Kidney (tissue), 14 donors: ENCODE data around the gene ATG3. TPM values are rescaled to one million over a fixed set of nuclear protein-coding genes. Genes with fewer than 3 reads are reported as not detected.

ENCODE experiments used
- DNase-seq, 5 donors: peaks; one replicate each; pipeline ENCODE4 v3.0.0-alpha.2; 2013 to 2020
- FAIRE-seq: peaks from 2 replicates; lab custom pipeline; 2012; peaks lifted over from hg19 to GRCh38; lab: Jason Lieb, UNC
- H3K27ac ChIP-seq, 2 donors: one replicate each; pipeline ENCODE4 v1.7.0; 2013; ENCODE audit warnings: low read depth in 2 of 2, low read length in 2 of 2, inconsistent platforms in 1 of 2
- H3K27me3 ChIP-seq: one replicate; pipeline ENCODE4 v1.7.1; 2013; ENCODE audit warnings: low read length, inconsistent platforms; ENCODE audit not compliant: control insufficient read depth, insufficient read depth
- H3K36me3 ChIP-seq, 3 donors: one replicate each; pipeline versions ENCODE4 v1.7.0 to v1.7.1; 2013; ENCODE audit warnings: low read length in 3 of 3, control low read depth in 1 of 3, inconsistent platforms in 1 of 3; ENCODE audit not compliant: insufficient read depth in 3 of 3, control insufficient read depth in 2 of 3
- H3K4me1 ChIP-seq, 3 donors: one replicate each; pipeline versions ENCODE4 v1.7.0 to v1.7.1; 2013; ENCODE audit warnings: low read length in 3 of 3, inconsistent platforms in 1 of 3, low read depth in 1 of 3; ENCODE audit not compliant: control insufficient read depth in 2 of 3, insufficient read depth in 2 of 3
- H3K4me3 ChIP-seq, 3 donors: one replicate each; pipeline versions ENCODE4 v1.7.0 to v1.8.1; 2013; ENCODE audit warnings: low read length in 3 of 3, control low read depth in 1 of 3, inconsistent platforms in 1 of 3
- H3K9ac ChIP-seq, 3 donors: one replicate each; pipeline versions ENCODE4 v1.7.0 to v1.7.1; 2013; ENCODE audit warnings: low read length in 3 of 3, control low read depth in 1 of 3, inconsistent platforms in 1 of 3
- H3K9me3 ChIP-seq, 3 donors: one replicate each; pipeline versions ENCODE4 v1.7.0 to v1.7.1; 2013; ENCODE audit warnings: low read length in 3 of 3, control low read depth in 1 of 3, inconsistent platforms in 1 of 3; ENCODE audit not compliant: control insufficient read depth in 2 of 3, insufficient read depth in 1 of 3
- intact Hi-C: fragments of 100-400 bp; cut with DNase I; formaldehyde crosslinking; loops from one replicate; pipeline ENCODE4 v1.11.1; 2022
- polyA plus RNA-seq: library from polyadenylated mRNA; stranded (reverse); fragments of 350-450 nt; fragmentation: Illumina TruSeq; extraction: RNeasy Lipid Tissue Mini Kit (QIAGEN cat#74804); gene quantifications from one replicate; pipeline ENCODE4 v1.2.3, GENCODE V29; 2014; ENCODE audit warnings: low read depth, low replicate concordance; ENCODE audit not compliant: insufficient read depth
- total RNA-seq: library from RNA; stranded (reverse); fragmentation: NEBNext Ultra II Directional; extraction: Animal tissue kit (Norgen Biotek cat#: 25700); gene quantifications from one replicate; pipeline ENCODE4 v1.2.1, GENCODE V29; 2021
- TF ChIP-seq, protein P1 (sequence below): IDR thresholded peaks from 3 replicates; pipeline ENCODE4 v1.5.1; 2012; ENCODE audit warnings: mild to moderate bottlenecking, moderate library complexity, borderline replicate concordance; ENCODE audit not compliant: insufficient read depth; ENCODE audit errors: extremely low read depth
- donor health status: control.
- donor health status: control.
- donor health status: control.
- donor health status: control.
- donor health status: control.
- donor health status: DM: yes; HTN: yes; CAD: no.
- donor health status: Normal renal cell carcinoma (clear cell type).

Gene ATG3
- total and polyA plus RNA-seq, 2 donors from 2014 or later: 57.0 to 62.7 TPM

DNA sequence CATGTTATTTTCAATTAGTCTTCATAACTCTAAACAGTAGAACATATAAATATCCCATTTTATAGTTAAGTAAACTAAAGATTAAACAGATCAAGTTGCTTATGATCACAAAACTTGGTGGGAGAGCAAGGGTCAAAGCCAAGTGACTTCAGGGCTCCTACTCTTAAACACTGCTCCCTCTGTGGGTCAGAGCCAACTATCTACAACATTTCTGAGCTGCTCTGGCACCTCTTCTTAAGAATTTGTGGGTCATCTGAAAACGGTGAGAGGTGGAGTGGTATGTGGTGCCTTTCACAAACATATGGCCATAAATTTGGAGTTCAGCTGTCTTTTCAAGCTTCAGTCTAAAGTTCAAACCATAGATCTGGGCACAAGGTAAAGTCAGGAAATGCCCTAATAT is 10.9 kb downstream of the ATG3 start:
- H3K9ac ChIP-seq: no peak overlapping the region

GRCh38 chr3:112546216-112546759 is 15.5 kb downstream of the ATG3 start:
- intact Hi-C loops: no loop called here
- Histone ChIP-seq H3K27me3 (no peaks in the 10 kb centered on the region), H3K9me3 (no peaks in the 10 kb centered on the region), H3K4me1 (peaks cover 0 to 4% (median 0%) of the 10 kb centered on the region in 3 donors), H3K9ac (no peak overlapping the region), H3K36me3 (peaks cover 0 to 9% (median 5%) of the 10 kb centered on the region in 3 donors), H3K27ac (no peak overlapping the region), H3K4me3 (no peak overlapping the region)
- TF ChIP-seq, protein P1, sequence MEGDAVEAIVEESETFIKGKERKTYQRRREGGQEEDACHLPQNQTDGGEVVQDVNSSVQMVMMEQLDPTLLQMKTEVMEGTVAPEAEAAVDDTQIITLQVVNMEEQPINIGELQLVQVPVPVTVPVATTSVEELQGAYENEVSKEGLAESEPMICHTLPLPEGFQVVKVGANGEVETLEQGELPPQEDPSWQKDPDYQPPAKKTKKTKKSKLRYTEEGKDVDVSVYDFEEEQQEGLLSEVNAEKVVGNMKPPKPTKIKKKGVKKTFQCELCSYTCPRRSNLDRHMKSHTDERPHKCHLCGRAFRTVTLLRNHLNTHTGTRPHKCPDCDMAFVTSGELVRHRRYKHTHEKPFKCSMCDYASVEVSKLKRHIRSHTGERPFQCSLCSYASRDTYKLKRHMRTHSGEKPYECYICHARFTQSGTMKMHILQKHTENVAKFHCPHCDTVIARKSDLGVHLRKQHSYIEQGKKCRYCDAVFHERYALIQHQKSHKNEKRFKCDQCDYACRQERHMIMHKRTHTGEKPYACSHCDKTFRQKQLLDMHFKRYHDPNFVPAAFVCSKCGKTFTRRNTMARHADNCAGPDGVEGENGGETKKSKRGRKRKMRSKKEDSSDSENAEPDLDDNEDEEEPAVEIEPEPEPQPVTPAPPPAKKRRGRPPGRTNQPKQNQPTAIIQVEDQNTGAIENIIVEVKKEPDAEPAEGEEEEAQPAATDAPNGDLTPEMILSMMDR: no peak
- DNase-seq (no peak), FAIRE-seq (no peak)

More for the DNA sequence above, 10.9 kb downstream of the ATG3 start:
- Histone ChIP-seq H3K4me1 (peaks cover 0 to 7% (median 0%) of the 10 kb centered on the region in 3 donors), H3K9me3 (no peaks in the 10 kb centered on the region), H3K36me3 (peaks cover 0 to 9% (median 3%) of the 10 kb centered on the region in 3 donors), H3K4me3 (no peak overlapping the region), H3K27me3 (no peaks in the 10 kb centered on the region), H3K27ac (no peak overlapping the region)
- TF ChIP-seq, protein P1: no peak
- intact Hi-C loops: no loop called here
- FAIRE-seq: no peak
- no peak for DNase-seq

- Histone ChIP-seq H3K9ac (no peak overlapping the region), H3K27ac (no peak overlapping the region), H3K4me1 (no peaks in the 10 kb centered on the region), H3K9me3 (no peaks in the 10 kb centered on the region), H3K27me3 (no peaks in the 10 kb centered on the region), H3K4me3 (no peak overlapping the region), H3K36me3 (peaks cover 0 to 4% (median 2%) of the 10 kb centered on the region in 3 donors)
- TF ChIP-seq, protein P1: no peak
- DNase-seq: no peak
- intact Hi-C loops: no loop called here
- no peak for FAIRE-seq
Measured at GRCh38 chr3:112539825-112540650, 21.7 kb downstream of the ATG3 start.
